ENCODE data around the gene GREB1. TPM values are rescaled to one million over a fixed set of nuclear protein-coding genes. Genes with fewer than 3 reads are reported as not detected.
A peak's percentile ranks its signal among the peaks of the same experiment; 100 is the strongest.

GREB1 gene
- total RNA-seq, 1 donor from 2014 or later = 2.3 TPM

DNA sequence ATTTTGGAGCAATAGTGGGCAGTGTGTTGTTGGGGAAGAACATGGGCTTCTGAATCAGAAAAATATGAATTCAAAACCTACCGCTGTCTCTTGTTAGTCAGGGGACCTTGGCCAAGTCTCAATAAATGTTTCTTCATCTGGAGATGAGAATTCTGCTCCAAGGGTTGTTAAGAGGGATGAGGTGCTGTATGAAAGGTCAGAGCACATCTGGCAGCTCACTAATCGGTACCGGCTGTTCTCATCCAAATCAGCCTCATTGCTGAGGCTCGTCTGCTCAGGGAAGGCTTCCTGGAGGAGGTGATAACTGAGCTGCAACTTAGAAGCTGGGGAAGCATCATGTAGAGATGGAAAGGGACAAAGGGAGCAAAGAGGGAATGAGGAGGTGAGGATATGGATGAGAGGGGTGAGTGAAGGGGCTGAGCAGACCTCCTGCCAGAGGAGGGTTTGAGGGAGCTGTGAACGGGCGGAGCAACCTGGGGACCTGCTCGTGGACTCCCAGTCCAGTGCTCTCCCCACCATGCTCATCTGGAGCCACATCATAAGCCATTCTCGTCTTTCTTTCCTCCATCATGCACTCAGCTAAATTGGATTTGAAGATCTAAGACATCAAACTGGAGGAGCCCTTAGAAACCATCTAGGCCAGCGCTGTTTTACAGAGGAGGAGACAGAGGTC, 47.4 kb downstream of the GREB1 start:
- ATAC-seq (no peak), DNase-seq (no peak)
- intact Hi-C loops (cut with DNase I) = no loop called here
- Histone ChIP-seq H3K9me3 (no peaks in the 10 kb centered on the region), H3K36me3 (no peaks in the 10 kb centered on the region), H3K4me3 (no peak overlapping the region), H3K27me3 (ENCODE audit: low read depth) (no peaks in the 10 kb centered on the region), H3K4me1 (peaks cover 9% of the 10 kb centered on the region), H3K27ac (no peak overlapping the region)
- TF ChIP-seq, protein P1, sequence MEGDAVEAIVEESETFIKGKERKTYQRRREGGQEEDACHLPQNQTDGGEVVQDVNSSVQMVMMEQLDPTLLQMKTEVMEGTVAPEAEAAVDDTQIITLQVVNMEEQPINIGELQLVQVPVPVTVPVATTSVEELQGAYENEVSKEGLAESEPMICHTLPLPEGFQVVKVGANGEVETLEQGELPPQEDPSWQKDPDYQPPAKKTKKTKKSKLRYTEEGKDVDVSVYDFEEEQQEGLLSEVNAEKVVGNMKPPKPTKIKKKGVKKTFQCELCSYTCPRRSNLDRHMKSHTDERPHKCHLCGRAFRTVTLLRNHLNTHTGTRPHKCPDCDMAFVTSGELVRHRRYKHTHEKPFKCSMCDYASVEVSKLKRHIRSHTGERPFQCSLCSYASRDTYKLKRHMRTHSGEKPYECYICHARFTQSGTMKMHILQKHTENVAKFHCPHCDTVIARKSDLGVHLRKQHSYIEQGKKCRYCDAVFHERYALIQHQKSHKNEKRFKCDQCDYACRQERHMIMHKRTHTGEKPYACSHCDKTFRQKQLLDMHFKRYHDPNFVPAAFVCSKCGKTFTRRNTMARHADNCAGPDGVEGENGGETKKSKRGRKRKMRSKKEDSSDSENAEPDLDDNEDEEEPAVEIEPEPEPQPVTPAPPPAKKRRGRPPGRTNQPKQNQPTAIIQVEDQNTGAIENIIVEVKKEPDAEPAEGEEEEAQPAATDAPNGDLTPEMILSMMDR (IDR thresholded peaks at IDR 0.05) = no peak

DNA sequence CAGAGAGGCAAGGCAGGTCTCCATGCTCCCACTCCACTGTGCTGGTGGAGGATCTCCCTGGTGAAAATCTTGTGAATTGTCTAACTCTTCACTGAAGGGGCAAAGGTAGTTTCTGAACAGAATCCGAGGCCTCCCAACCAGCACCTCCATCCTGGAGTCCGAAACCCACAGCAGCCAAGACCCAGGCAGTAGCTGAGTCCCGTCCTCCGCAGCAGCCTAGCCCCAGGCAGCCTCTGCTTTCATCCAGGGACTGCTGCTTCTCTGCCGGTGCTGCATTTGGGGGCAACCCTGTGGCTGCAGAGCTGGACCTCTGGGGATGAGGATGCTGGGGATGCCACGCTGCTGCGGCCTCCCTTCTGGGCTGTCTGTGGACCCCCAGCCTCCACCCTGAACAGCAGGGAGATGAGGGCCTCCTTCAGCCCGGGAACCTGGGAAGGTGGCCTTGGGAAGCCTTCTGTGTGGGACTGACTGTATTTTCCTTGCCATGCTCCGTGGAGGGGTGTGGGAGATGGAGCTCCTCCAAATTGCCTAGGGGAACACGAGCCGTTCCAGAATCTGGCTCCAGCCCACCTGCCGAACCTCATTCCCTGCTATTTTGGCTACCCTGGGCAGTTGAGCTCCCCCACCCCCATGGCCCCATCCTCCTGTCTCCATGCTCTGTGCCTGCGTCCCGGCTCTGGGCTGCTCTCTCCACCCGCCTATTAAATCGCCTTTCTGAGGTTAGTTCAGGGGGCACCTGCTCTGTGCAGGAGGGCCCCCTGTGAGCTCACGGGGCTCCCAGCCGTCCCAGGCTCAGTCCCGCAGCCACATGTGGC, 48.2 kb downstream of the GREB1 start:
- no peak overlapping the region for H3K27ac ChIP-seq
- no peak overlapping the region for H3K4me3 ChIP-seq
- peaks cover 9% of the 10 kb centered on the region for H3K4me1 ChIP-seq
- no peak for ATAC-seq
- TF ChIP-seq, protein P1 (IDR thresholded peaks at IDR 0.05) = no peak
- DNase-seq = no peak
- H3K27me3 ChIP-seq (ENCODE audit: low read depth) = no peaks in the 10 kb centered on the region
- H3K9me3 ChIP-seq = no peaks in the 10 kb centered on the region
- intact Hi-C loops (cut with DNase I) = no loop called here
- H3K36me3 ChIP-seq = no peaks in the 10 kb centered on the region

DNA sequence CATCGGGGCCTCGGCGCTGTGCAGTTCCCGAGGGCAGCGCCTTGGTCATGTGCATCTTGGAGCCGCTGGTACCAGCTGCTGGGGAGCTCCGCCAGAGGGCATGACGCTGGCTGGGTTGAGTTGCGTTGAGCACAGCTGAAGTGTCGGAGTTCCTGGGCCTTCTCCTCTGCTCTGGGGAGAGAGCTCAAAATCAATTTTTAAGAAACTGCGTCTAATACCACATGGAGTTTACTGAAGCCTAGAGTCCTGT, 48.7 kb downstream of the GREB1 start:
- Histone ChIP-seq H3K9me3 (no peaks in the 10 kb centered on the region), H3K27me3 (ENCODE audit: low read depth) (no peaks in the 10 kb centered on the region), H3K27ac (no peak overlapping the region), H3K4me1 (peaks cover 9% of the 10 kb centered on the region), H3K4me3 (no peak overlapping the region), H3K36me3 (no peaks in the 10 kb centered on the region)
- TF ChIP-seq, protein P1 (IDR thresholded peaks at IDR 0.05) = no peak
- DNase-seq (no peak), ATAC-seq (no peak)
- intact Hi-C loops (cut with DNase I) = no loop called here

DNA sequence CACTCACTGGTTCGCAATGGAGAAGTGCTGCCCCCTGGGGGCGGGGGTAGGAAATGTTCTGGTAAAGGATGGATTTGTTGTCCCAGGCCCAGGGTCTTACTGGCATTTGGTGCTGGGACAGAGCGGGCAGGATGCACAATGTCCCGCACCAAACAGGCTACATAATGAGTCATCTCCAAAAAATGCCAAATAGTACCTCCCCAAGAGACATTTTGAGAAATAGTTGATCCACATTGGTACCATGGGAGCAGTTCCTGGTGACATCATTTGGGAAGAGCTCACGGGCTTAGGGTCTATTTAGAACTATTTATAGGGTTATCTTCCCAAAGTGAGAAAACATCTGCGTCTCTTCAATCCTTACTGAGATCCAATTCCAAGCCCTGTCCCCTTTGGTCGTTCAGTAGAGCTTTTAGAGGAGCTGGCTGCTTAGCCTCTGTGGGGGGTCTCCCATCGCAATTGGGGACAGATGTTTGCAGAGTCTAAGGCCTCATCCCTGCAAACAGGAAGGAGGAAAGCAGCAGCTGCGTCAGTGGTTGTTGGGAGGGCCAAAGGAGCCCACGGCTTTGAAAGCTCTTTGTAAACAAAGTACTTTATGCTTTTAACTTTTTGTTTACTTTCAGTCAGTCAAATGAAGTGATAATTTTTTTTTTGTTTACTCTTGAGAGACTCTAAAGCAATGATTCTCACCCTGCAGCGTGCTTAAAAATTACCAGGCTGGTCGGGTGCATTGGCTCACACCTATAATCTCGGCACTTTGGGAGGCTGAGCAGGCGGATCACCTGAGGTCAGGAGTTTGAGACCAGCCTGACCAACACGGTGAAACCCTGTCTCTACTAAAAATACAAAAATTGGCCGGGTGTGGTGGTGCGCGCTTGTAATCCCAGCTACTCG, 49.3 kb downstream of the GREB1 start:
- DNase-seq (no peak), ATAC-seq (peak; percentile 59 to 68)
- TF ChIP-seq, protein P1 (IDR thresholded peaks at IDR 0.05) = peak; percentile 78
- Histone ChIP-seq H3K27me3 (ENCODE audit: low read depth) (no peaks in the 10 kb centered on the region), H3K4me1 (peaks cover 9% of the 10 kb centered on the region), H3K27ac (no peak overlapping the region), H3K4me3 (no peak overlapping the region), H3K9me3 (no peaks in the 10 kb centered on the region), H3K36me3 (no peaks in the 10 kb centered on the region)
- intact Hi-C loops (cut with DNase I) = no loop called here

DNA sequence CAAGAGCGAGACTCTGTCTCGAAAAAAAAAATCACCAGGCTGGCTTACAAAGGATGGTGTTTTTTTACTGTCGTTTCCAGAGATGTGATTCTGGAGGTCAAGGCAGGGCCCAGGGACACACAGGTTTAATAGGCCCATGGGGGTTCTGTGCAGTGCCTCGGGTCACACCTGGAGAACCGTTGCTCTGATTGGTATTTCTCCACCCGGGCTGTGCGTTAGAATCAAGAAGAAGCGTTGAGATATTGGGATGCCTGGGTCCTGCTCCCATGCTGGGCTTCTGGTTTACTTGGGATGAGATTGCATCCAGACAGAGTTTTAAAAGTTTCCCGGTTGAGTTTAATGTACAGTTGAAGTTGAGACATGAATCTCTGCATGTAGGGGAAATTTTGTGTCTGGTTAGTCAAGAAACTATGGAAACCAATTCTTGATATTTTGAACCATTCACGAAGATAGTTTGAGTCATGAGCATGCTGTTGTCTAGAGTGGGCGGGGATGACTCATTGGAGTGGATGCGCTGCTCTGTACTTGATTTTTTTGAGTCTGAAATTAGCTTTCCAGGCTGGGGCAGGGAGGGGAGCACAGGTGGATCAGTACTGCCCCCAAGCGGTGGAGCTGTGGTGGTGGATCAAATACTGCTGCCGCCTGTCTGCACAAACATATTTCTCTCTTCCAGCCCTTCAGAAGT, 50.1 kb downstream of the GREB1 start:
- ATAC-seq = peak; percentile 71 to 79
- H3K27ac ChIP-seq = no peak overlapping the region

More for the DNA sequence above, 50.1 kb downstream of the GREB1 start:
- H3K4me3 ChIP-seq = no peak overlapping the region
- H3K27me3 ChIP-seq (ENCODE audit: low read depth) = no peaks in the 10 kb centered on the region
- intact Hi-C loops (cut with DNase I) = no loop called here
- TF ChIP-seq, protein P1 (IDR thresholded peaks at IDR 0.05) = peak; percentile 67
- peaks cover 9% of the 10 kb centered on the region for H3K4me1 ChIP-seq
- H3K36me3 ChIP-seq = no peaks in the 10 kb centered on the region
- no peaks in the 10 kb centered on the region for H3K9me3 ChIP-seq
- peak; percentile 58 for DNase-seq
